AG10803 (cell line): ENCODE data around the gene TMEM171.

Source experiments
- DNase-seq: peaks from one replicate; pipeline ENCODE4 v3.0.0; 2010; ENCODE audit warnings: low read depth
- H3K4me3 ChIP-seq: 2 replicates; pipeline ENCODE4 v1.5.1; 2011; ENCODE audit warnings: mild to moderate bottlenecking, low read length, control low read depth
- CTCF ChIP-seq: conservative IDR thresholded peaks from 2 replicates; pipeline ENCODE4 v1.5.1; 2011; ENCODE audit warnings: mild to moderate bottlenecking, low read length, control low read depth, inconsistent platforms

TMEM171 gene

GRCh38 chr5:73137563-73138530, 17.5 kb downstream of the TMEM171 start:
- no peak for TF ChIP-seq CTCF
- no peak overlapping the region for H3K4me3 ChIP-seq
- no peak for DNase-seq

GRCh38 chr5:73139485-73139884, 19.1 kb downstream of the TMEM171 start:
- no peak for DNase-seq
- no peak overlapping the region for H3K4me3 ChIP-seq
- TF ChIP-seq CTCF = no peak

- no peak for DNase-seq
- no peak overlapping the region for H3K4me3 ChIP-seq
- no peak for TF ChIP-seq CTCF
Measured at GRCh38 chr5:73140801-73141200, 20.4 kb downstream of the TMEM171 start.

- DNase-seq = no peak
- no peak overlapping the region for H3K4me3 ChIP-seq
- TF ChIP-seq CTCF = no peak
Measured at GRCh38 chr5:73142035-73142434, 21.7 kb downstream of the TMEM171 start.

- TF ChIP-seq CTCF = no peak
- DNase-seq = peak; percentile 50
- H3K4me3 ChIP-seq = no peak overlapping the region
Measured at GRCh38 chr5:73143716-73144115, 23.3 kb downstream of the TMEM171 start.

GRCh38 chr5:73149540-73149939, 29.2 kb downstream of the TMEM171 start:
- no peak for DNase-seq
- TF ChIP-seq CTCF = no peak
- H3K4me3 ChIP-seq = no peak overlapping the region

GRCh38 chr5:73150876-73151275, 30.5 kb downstream of the TMEM171 start:
- DNase-seq = no peak
- H3K4me3 ChIP-seq = no peak overlapping the region
- TF ChIP-seq CTCF = no peak
